HepG2 (cell line): ENCODE data around the gene RHOT2. TPM values are rescaled to one million over a fixed set of nuclear protein-coding genes. Genes with fewer than 3 reads are reported as not detected.

Experiments
- CREB1 ChIP-seq, 2 experiments: fragments of 450-650 bp in 1 of 2; IDR thresholded peaks; 2 replicates each; pipeline ENCODE4 v1.6.1; 2016 to 2017; ENCODE audit warnings: control low read depth in 1 of 2, mild to moderate bottlenecking in 1 of 2, missing compliant biosample characterization in 1 of 2, missing genetic modification characterization in 1 of 2
- FOXP1 ChIP-seq, 2 experiments: fragments of 450-650 bp in 1 of 2; IDR thresholded peaks; 2 replicates each; pipeline ENCODE4 v1.6.1; 2017 to 2018; ENCODE audit warnings: antibody characterized with exemption in 1 of 2
- GABPB1 ChIP-seq: IDR thresholded peaks from 2 replicates; pipeline ENCODE4 v1.6.1; 2016; ENCODE audit warnings: mild to moderate bottlenecking, missing genetic modification reagents, moderate library complexity, missing compliant biosample characterization
- KAT2B ChIP-seq: fragments of 150-350 bp; IDR thresholded peaks from 2 replicates; pipeline ENCODE4 v1.6.1; 2014; ENCODE audit warnings: low read depth, low read length, borderline replicate concordance
- KDM2A ChIP-seq: sonication (generic); formaldehyde crosslinking; IDR thresholded peaks from 2 replicates; pipeline ENCODE4 v1.4.0; 2020; ENCODE audit warnings: low read depth, missing genetic modification reagents, borderline replicate concordance
- LCORL ChIP-seq, 2 experiments: fragments of 450-650 bp in 1 of 2; sonication (generic) in 1 of 2; formaldehyde crosslinking in 1 of 2; IDR thresholded peaks; 2 replicates each; pipeline versions ENCODE4 v1.5.0 to v1.6.1; 2017 to 2020; ENCODE audit warnings: antibody characterized with exemption in 1 of 2, missing genetic modification reagents in 1 of 2
- MAZ ChIP-seq, 2 experiments: sonication (generic) in 1 of 2; formaldehyde crosslinking in 1 of 2; IDR thresholded peaks; 2 replicates each; pipeline versions ENCODE4 v1.5.0 to v1.6.1; 2012 to 2020; ENCODE audit warnings: low read depth in 2 of 2, mild to moderate bottlenecking in 2 of 2, borderline replicate concordance in 1 of 2, improper control_type of control experiment in 1 of 2, low read length in 1 of 2, missing genetic modification reagents in 1 of 2, moderate library complexity in 1 of 2
- MLLT10 ChIP-seq: sonication (generic); formaldehyde crosslinking; IDR thresholded peaks from 2 replicates; pipeline ENCODE4 v1.4.0; 2020; ENCODE audit warnings: missing genetic modification reagents
- NFYB ChIP-seq: sonication (generic); formaldehyde crosslinking; IDR thresholded peaks from 2 replicates; pipeline ENCODE4 v1.4.0; 2020; ENCODE audit warnings: missing genetic modification reagents
- REST ChIP-seq, 2 experiments: IDR thresholded peaks; 2 replicates each; pipeline ENCODE4 v1.6.1; 2011 to 2012; ENCODE audit warnings: low read length in 2 of 2, borderline replicate concordance in 1 of 2, low read depth in 1 of 2, mild to moderate bottlenecking in 1 of 2, moderate library complexity in 1 of 2
- SIN3B ChIP-seq: fragments of 150-350 bp; IDR thresholded peaks from 2 replicates; pipeline ENCODE4 v1.6.1; 2014; ENCODE audit warnings: low read length
- SRY ChIP-seq: sonication (generic); formaldehyde crosslinking; IDR thresholded peaks from 2 replicates; pipeline ENCODE4 v1.8.0; 2022; ENCODE audit warnings: mild to moderate bottlenecking, missing genetic modification reagents
- ZBED4 ChIP-seq: sonication (generic); formaldehyde crosslinking; IDR thresholded peaks from 2 replicates; pipeline ENCODE4 v1.4.0; 2020; ENCODE audit warnings: missing genetic modification reagents, borderline replicate concordance
- ZNF235 ChIP-seq: sonication (generic); formaldehyde crosslinking; IDR thresholded peaks from 2 replicates; pipeline ENCODE4 v1.8.1; 2023; ENCODE audit warnings: mild to moderate bottlenecking, missing genetic modification reagents, borderline replicate concordance
- ZNF260 ChIP-seq: sonication (generic); formaldehyde crosslinking; IDR thresholded peaks from 2 replicates; pipeline ENCODE4 v1.4.0; 2020; ENCODE audit warnings: missing genetic modification reagents, low read depth, mild to moderate bottlenecking, borderline replicate concordance
- ZNF468 ChIP-seq: sonication (generic); formaldehyde crosslinking; IDR thresholded peaks from 2 replicates; pipeline ENCODE4 v1.8.0; 2022; ENCODE audit warnings: mild to moderate bottlenecking, moderate library complexity, missing genetic modification reagents
- ZNF547 ChIP-seq: sonication (generic); formaldehyde crosslinking; IDR thresholded peaks from 2 replicates; pipeline ENCODE4 v1.5.1; 2020; ENCODE audit warnings: mild to moderate bottlenecking, missing genetic modification reagents
- ZNF569 ChIP-seq: sonication (generic); formaldehyde crosslinking; IDR thresholded peaks from 2 replicates; pipeline ENCODE4 v1.5.0; 2020; ENCODE audit warnings: mild to moderate bottlenecking, missing genetic modification reagents, moderate library complexity, borderline replicate concordance
- ZNF790 ChIP-seq: sonication (generic); formaldehyde crosslinking; IDR thresholded peaks from 2 replicates; pipeline ENCODE4 v1.8.0; 2022; ENCODE audit warnings: missing genetic modification reagents, mild to moderate bottlenecking, borderline replicate concordance
- ZSCAN20 ChIP-seq: sonication (generic); formaldehyde crosslinking; IDR thresholded peaks from 2 replicates; pipeline ENCODE4 v1.4.0; 2020; ENCODE audit warnings: missing genetic modification reagents, mild to moderate bottlenecking, borderline replicate concordance
- ZSCAN31 ChIP-seq: sonication (generic); formaldehyde crosslinking; IDR thresholded peaks from 2 replicates; pipeline ENCODE4 v1.5.0; 2020; ENCODE audit warnings: low read depth, mild to moderate bottlenecking, missing genetic modification reagents
- polyA plus RNA-seq, 8 experiments: library from polyadenylated mRNA; depleted of rRNA in 3 of 8; stranded (reverse) in 7 of 8; unstranded in 1 of 8; fragments of >200 nt; fragmentation: Illumina TruSeq in 4 of 8; extraction: Trizol in 4 of 8; gene quantifications; 2 replicates each; pipeline versions ENCODE4 v1.2.1 to v1.2.3, GENCODE V29; 2011 to 2016; ENCODE audit warnings: low read depth in 4 of 8, missing spikeins in 1 of 8, mixed read lengths in 1 of 8; ENCODE audit not compliant: insufficient read depth in 1 of 8
- total RNA-seq, 5 experiments: library from RNA; depleted of rRNA; stranded (reverse); fragments of >200 nt; fragmentation: Illumina TruSeq; extraction: Trizol; gene quantifications; 2 replicates each; pipeline ENCODE4 v1.2.3, GENCODE V29; 2016; ENCODE audit warnings: low read depth in 1 of 5

RHOT2 gene
- total and polyA plus RNA-seq, 2 of the 13 experiments (the other 11 are each of a cell fraction or from before 2014, with no cell fraction given): 63.6 to 76.9 TPM

GRCh38 chr16:645852-646678 lies 21.9 kb upstream of the RHOT2 start (continued):
- TF ChIP-seq SIN3B: no peak
- TF ChIP-seq NFYB: no peak
- TF ChIP-seq ZNF235 (CRISPR knock-in tag): 0 out of 2 replicates have a peak, but pooled peaks have one; percentile 30
- no peak for TF ChIP-seq ZNF468 (CRISPR knock-in tag)
- no peak for TF ChIP-seq ZBED4 (CRISPR knock-in tag)
- TF ChIP-seq REST (IDR thresholded peaks at IDR 0.05; ENCODE audit: borderline replicate concordance in 1 of 2, low read depth in 1 of 2, low read length in 2 of 2): no peak
- TF ChIP-seq KAT2B: no peak
- TF ChIP-seq ZNF547 (CRISPR knock-in tag): no peak
- no peak for TF ChIP-seq CREB1 (IDR thresholded peaks at IDR 0.05)
- no peak for TF ChIP-seq CREB1 (CRISPR knock-in tag; IDR thresholded peaks at IDR 0.05)
- TF ChIP-seq FOXP1 (IDR thresholded peaks at IDR 0.05): no peak
- TF ChIP-seq FOXP1 (CRISPR knock-in tag; IDR thresholded peaks at IDR 0.05): peak; percentile 24; the same call in 1 of the 2 replicates
- TF ChIP-seq MAZ (IDR thresholded peaks at IDR 0.05; ENCODE audit: borderline replicate concordance, low read depth, low read length): no peak
- peak; percentile 75 for TF ChIP-seq MAZ (CRISPR knock-in tag; IDR thresholded peaks at IDR 0.05; ENCODE audit: low read depth)
- peak; percentile 75; the same call in 1 of the 2 replicates for TF ChIP-seq KDM2A
- TF ChIP-seq ZSCAN20: no peak
- no peak for TF ChIP-seq ZNF569 (CRISPR knock-in tag)
- no peak for TF ChIP-seq SRY (CRISPR knock-in tag)
- TF ChIP-seq ZNF790 (CRISPR knock-in tag): no peak
- peak; percentile 45; the same call in 1 of the 2 replicates for TF ChIP-seq GABPB1 (CRISPR knock-in tag)
- TF ChIP-seq MLLT10: no peak
- TF ChIP-seq ZSCAN31 (CRISPR knock-in tag): peak; percentile 55; the same call in 1 of the 2 replicates
- TF ChIP-seq LCORL (IDR thresholded peaks at IDR 0.05): no peak
- TF ChIP-seq LCORL (CRISPR knock-in tag; IDR thresholded peaks at IDR 0.05): peak; percentile 38; the same call in 1 of the 2 replicates
- TF ChIP-seq ZNF260 (CRISPR knock-in tag): no peak
